ENCODE measurements around the gene DLK1.

GRCh38 chr14:100771121-100771800, 44.6 kb downstream of the DLK1 start:
- TF ChIP-seq CTCF (IDR thresholded peaks at IDR 0.05) (no peak), ZFX (IDR thresholded peaks at IDR 0.05; ENCODE audit: borderline replicate concordance) (no peak)
